Cardiac muscle cell (in vitro differentiated cells and primary cell): ENCODE data around the gene GABRQ. TPM values are rescaled to one million over a fixed set of nuclear protein-coding genes. Genes with fewer than 3 reads are reported as not detected.

Source experiments
- DNase-seq, 2 donors: peaks; one replicate each; pipeline versions ENCODE4 v3.0.0 to v3.0.0-alpha.2; 2010 to 2017; ENCODE audit warnings: low read depth in 1 of 2, low spot score in 1 of 2
- H3K27ac ChIP-seq: fragments of 200-600 bp; sonication (generic); 2 replicates; pipeline ENCODE4 v1.5.1; 2016
- H3K27me3 ChIP-seq: fragments of 200-600 bp; sonication (generic); 2 replicates; pipeline ENCODE4 v1.6.0; 2016; ENCODE audit warnings: control low read depth
- H3K36me3 ChIP-seq: fragments of 200-600 bp; sonication (generic); 2 replicates; pipeline ENCODE4 v1.5.1; 2016; ENCODE audit warnings: control low read depth
- H3K4me1 ChIP-seq: fragments of 200-600 bp; sonication (generic); 2 replicates; pipeline ENCODE4 v1.8.1; 2017; ENCODE audit warnings: low read depth, mild to moderate bottlenecking, mixed run types
- H3K4me3 ChIP-seq: fragments of 200-600 bp; sonication (generic); 2 replicates; pipeline ENCODE4 v1.5.1; 2016; ENCODE audit warnings: mild to moderate bottlenecking
- H3K9me3 ChIP-seq: fragments of 200-600 bp; sonication (generic); 2 replicates; pipeline ENCODE4 v1.5.1; 2017; ENCODE audit warnings: low read depth, mild to moderate bottlenecking, control low read depth
- CTCF ChIP-seq: IDR thresholded peaks from 2 replicates; pipeline ENCODE4 v1.5.1; 2012; ENCODE audit warnings: low read depth, mild to moderate bottlenecking, low read length
- polyA plus RNA-seq: library from polyadenylated mRNA; unstranded; fragments of >200 nt; fragmentation: Nextera tagmentation; extraction: Ambion mirVana; gene quantifications from 2 replicates; pipeline ENCODE4 v1.2.1, GENCODE V29; 2016
- total RNA-seq: library from RNA; depleted of rRNA; stranded (reverse); fragments of >200 nt; gene quantifications from 2 replicates; pipeline ENCODE4 v1.2.3, GENCODE V29; 2016

Gene GABRQ
- total RNA-seq: 0.03 TPM in 1 of 2 replicates, not detected in the other
- not detected in 2 replicates for polyA plus RNA-seq

- H3K27me3 ChIP-seq: peaks cover 34% of the 10 kb centered on the region
- peak within 1 kb of the TSS; percentile 19 for H3K4me3 ChIP-seq
- TF ChIP-seq CTCF: no peak
- no peaks in the 10 kb centered on the region for H3K4me1 ChIP-seq
- DNase-seq: peak; percentile 45 to 72
- no peak within 1 kb of the TSS for H3K27ac ChIP-seq
- no peaks in the 10 kb centered on the region for H3K9me3 ChIP-seq
- H3K36me3 ChIP-seq: no peaks in the 10 kb centered on the region
Observed at GRCh38 chrX:152637649-152638442, at the start of gene GABRQ. GABRQ (plus strand) TSS chrX:152637895; CDS start chrX:152638203, 308 bp downstream.

- no peak for TF ChIP-seq CTCF
- H3K4me3 ChIP-seq: no peak overlapping the region
Observed at GRCh38 chrX:152588206-152588605, 49.5 kb upstream of the GABRQ start.

GRCh38 chrX:152600853-152601633, 36.7 kb upstream of the GABRQ start:
- H3K36me3 ChIP-seq: no peaks in the 10 kb centered on the region
- H3K4me3 ChIP-seq: no peak overlapping the region
- H3K9me3 ChIP-seq: no peaks in the 10 kb centered on the region
- no peak overlapping the region for H3K27ac ChIP-seq
- H3K27me3 ChIP-seq: no peaks in the 10 kb centered on the region
- TF ChIP-seq CTCF: no peak
- peak in 1 of 2 donors; percentile 17 for DNase-seq
- H3K4me1 ChIP-seq: no peaks in the 10 kb centered on the region

More at GRCh38 chrX:152588206-152588605, 49.5 kb upstream of the GABRQ start:
- no peak for DNase-seq
- Histone ChIP-seq H3K27me3 (no peaks in the 10 kb centered on the region), H3K9me3 (no peaks in the 10 kb centered on the region), H3K27ac (no peak overlapping the region), H3K4me1 (no peaks in the 10 kb centered on the region), H3K36me3 (no peaks in the 10 kb centered on the region)

DNA sequence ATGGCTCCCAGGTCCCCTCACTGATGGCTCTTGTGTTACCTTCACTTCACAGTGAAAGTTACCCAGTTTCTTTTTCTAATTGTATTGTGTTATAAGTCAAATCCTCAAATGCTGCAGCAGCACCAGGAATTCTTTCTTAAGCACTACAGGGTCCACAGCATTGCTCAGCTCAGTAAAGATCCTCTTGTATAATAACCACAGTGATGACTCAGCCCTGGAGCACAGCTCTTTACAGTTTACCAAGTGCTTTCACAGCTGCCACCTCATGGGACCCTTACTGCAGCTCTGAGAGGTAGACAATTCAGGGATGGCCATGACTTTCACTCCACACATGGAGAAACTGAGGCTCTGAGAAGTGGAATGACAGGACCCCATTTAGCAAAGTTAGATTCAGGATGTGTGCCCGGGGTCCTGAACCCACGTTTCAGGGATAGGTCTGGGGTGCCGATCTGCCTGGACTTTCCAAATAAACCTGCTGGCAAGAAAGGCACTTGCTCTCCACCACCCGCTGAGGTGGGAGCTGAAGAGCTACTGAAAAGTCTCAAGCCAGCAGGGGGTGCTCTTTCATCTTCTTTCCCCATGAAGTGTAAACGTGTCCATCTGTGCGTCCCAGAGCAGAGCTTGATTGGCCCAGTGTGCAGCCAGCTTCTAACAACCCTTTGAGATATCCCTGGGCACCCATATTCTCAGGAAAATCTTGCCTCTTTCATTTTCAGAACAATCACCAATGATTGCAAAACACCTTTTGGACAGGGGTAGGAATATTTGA, 35.7 kb upstream of the GABRQ start:
- H3K27ac ChIP-seq: no peak overlapping the region
- no peak for DNase-seq
- no peak for TF ChIP-seq CTCF
- H3K4me3 ChIP-seq: no peak overlapping the region
- H3K9me3 ChIP-seq: no peaks in the 10 kb centered on the region
- H3K27me3 ChIP-seq: no peaks in the 10 kb centered on the region
- H3K4me1 ChIP-seq: no peaks in the 10 kb centered on the region
- H3K36me3 ChIP-seq: no peaks in the 10 kb centered on the region

GRCh38 chrX:152614791-152615190, 22.9 kb upstream of the GABRQ start:
- Histone ChIP-seq H3K4me3 (no peak overlapping the region), H3K36me3 (no peaks in the 10 kb centered on the region), H3K27me3 (no peaks in the 10 kb centered on the region), H3K4me1 (no peaks in the 10 kb centered on the region), H3K9me3 (no peaks in the 10 kb centered on the region), H3K27ac (no peak overlapping the region)
- no peak for DNase-seq
- no peak for TF ChIP-seq CTCF
